Brain pericyte (primary cell): ENCODE measurements around the gene POU2AF1.
"Not testable (repeated sequence)": the region's sequence is repeated elsewhere in the genome, so short reads cannot be mapped to it uniquely, and the experiment has no call there.

Source experiments
- DNase-seq: peaks from one replicate; pipeline ENCODE4 v3.0.0-alpha.2; 2012; ENCODE audit warnings: low read depth, low spot score

The POU2AF1 gene

GRCh38 chr11:111347002-111347722, 31.9 kb downstream of the POU2AF1 start:
- DNase-seq: no peak

- no peak for DNase-seq
Observed at GRCh38 chr11:111344032-111344431, 35.0 kb downstream of the POU2AF1 start.

GRCh38 chr11:111342329-111342728, 36.7 kb downstream of the POU2AF1 start:
- no peak for DNase-seq

- no peak for DNase-seq
Observed at GRCh38 chr11:111339758-111340388, 39.2 kb downstream of the POU2AF1 start.

- DNase-seq: no peak
Observed at GRCh38 chr11:111336582-111337256, 42.4 kb downstream of the POU2AF1 start.

- DNase-seq: no peak
Observed at GRCh38 chr11:111336062-111336461, 43.0 kb downstream of the POU2AF1 start.

GRCh38 chr11:111335549-111335948, 43.5 kb downstream of the POU2AF1 start:
- DNase-seq: no peak

GRCh38 chr11:111334532-111335502, 44.3 kb downstream of the POU2AF1 start:
- no peak for DNase-seq

- DNase-seq: no peak
Observed at GRCh38 chr11:111331711-111332479, 47.2 kb downstream of the POU2AF1 start.

- no peak for DNase-seq
Observed at GRCh38 chr11:111330234-111330893, 48.7 kb downstream of the POU2AF1 start.

- DNase-seq: no peak
Observed at GRCh38 chr11:111329306-111330204, 49.5 kb downstream of the POU2AF1 start.

GRCh38 chr11:111327908-111328624, 51.0 kb downstream of the POU2AF1 start:
- no peak for DNase-seq

- DNase-seq: no peak
Observed at GRCh38 chr11:111326824-111327223, 52.3 kb downstream of the POU2AF1 start.

- DNase-seq: no peak
Observed at GRCh38 chr11:111325259-111325658, 53.8 kb downstream of the POU2AF1 start.

GRCh38 chr11:111324277-111324720, 54.8 kb downstream of the POU2AF1 start:
- no peak for DNase-seq

GRCh38 chr11:111322534-111322933, 56.5 kb downstream of the POU2AF1 start:
- DNase-seq: no peak

- DNase-seq: no peak
Observed at GRCh38 chr11:111320728-111321568, 58.1 kb downstream of the POU2AF1 start.

- DNase-seq: not testable (repeated sequence)
Observed at GRCh38 chr11:111320199-111320598, 58.9 kb downstream of the POU2AF1 start.
